Occipital lobe (tissue), 2 donors: ENCODE results near the gene TMEM54. TPM values are rescaled to one million over a fixed set of nuclear protein-coding genes. Genes with fewer than 3 reads are reported as not detected.
"Not testable (repeated sequence)": the region's sequence is repeated elsewhere in the genome, so short reads cannot be mapped to it uniquely, and the experiment has no call there.

Experiments
- DNase-seq: peaks from one replicate; lab custom pipeline; 2025; lab: John Stamatoyannopoulos, UW
- total RNA-seq: library from RNA; depleted of rRNA; stranded (reverse); fragments of >200 nt; gene quantifications from one replicate; pipeline ENCODE4 v1.2.3, GENCODE V29; 2014

The TMEM54 gene
- total RNA-seq, 1 donor from 2014 or later: 5.3 TPM

DNA sequence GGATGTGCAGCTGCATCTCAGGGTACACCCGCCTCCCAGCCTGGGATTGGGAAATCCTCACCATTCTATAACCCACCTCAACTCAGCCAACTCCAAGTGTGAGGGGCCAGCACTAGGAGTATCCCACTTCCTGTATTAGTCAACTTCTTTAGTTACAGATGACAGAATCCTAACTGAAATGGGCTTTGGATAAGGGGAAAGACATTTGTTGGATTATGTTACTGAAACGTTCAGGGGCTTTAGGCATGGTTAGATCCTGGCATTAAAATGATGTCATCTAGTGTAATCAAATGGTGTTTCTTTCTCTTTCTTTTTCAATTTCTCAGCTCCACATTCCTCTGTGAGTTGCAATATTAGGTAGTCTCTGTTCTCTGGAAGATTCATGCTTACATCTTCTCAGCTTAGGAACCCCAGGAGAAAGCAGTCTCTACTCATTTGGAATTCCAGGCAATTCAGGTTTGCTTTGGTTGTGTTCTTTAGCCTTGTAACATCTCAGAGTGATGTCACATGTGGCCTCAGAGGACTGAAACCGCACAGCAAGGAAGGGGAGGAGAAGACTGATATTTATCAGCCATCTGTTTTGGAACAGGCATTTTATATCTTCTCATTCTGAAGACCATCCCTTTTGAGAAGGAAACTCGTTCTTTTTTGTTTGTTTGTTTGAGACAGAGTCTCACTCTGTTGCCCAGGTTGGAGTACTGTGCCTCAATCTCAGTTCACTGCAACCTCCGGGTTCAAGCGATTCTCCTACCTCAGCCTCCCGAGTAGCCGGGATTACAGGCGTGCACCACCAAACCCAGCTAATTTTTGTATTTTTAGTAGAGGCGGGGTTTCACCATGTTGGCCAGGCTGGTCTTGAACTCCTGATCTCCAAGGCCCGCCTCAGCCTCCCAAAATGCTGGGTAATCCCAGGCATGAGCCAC lies 18.9 kb upstream of the TMEM54 start:
- DNase-seq: no peak

GRCh38 chr1:32918179-32918578 lies 17.0 kb upstream of the TMEM54 start:
- no peak for DNase-seq

DNA sequence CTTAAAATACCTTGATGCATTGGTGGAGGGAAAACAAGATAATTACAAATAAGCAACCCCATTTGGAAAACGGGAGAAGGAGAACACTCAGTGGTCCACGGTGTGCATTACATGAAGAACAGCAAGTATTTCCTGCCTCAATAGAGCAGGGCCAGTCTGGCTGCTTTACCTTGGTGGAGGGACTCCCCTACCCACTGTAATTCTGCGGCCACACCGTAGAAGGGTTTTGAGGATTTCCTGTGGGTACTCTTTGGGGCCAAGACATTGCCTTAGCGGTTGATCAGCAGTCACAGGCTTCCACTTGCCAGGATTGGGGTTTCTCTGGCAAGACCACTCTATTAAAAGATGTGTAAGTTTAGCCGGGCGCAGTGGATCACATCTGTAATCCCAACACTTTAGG lies 16.3 kb upstream of the TMEM54 start:
- no peak for DNase-seq

GRCh38 chr1:32915766-32916706 lies 14.8 kb upstream of the TMEM54 start:
- no peak for DNase-seq

DNA sequence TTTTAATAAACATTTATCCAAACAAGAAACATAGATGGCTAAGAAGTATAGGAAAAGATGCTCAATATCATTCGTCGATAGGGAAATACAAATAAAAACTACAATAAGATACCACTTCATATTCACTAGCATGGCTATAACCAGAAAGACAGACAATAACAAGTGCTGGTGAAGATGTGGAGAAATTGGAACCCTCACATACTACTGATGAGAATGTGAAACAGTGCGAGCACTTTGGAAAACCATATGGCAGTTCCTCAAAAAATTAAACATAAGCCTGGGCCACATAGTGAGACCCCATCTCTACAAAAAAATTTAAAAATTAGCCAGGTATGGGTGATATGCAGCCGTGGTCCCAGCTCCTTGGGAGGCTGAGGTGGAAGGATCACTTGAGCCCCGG lies 9.1 kb upstream of the TMEM54 start:
- DNase-seq: no peak

DNA sequence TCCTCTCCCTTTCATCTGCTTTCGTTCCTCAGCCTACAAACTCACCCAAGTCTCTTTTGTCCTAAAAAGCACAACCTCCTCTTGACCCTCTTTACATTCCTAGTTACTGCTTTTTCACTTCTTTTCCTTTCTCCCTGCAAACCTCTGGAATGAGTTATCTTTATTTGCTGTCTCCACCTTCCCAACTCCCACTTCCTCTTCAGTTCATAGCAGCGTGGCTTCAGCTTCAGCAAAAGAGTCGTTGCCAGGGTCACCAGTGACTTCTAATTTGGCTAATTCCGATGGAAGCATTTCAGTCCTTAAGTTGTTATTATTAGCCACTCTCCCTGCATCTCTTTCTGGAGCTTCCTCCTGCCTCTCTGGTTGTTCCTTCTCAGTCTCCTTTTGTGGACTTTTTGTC lies 6.2 kb upstream of the TMEM54 start:
- no peak for DNase-seq

DNA sequence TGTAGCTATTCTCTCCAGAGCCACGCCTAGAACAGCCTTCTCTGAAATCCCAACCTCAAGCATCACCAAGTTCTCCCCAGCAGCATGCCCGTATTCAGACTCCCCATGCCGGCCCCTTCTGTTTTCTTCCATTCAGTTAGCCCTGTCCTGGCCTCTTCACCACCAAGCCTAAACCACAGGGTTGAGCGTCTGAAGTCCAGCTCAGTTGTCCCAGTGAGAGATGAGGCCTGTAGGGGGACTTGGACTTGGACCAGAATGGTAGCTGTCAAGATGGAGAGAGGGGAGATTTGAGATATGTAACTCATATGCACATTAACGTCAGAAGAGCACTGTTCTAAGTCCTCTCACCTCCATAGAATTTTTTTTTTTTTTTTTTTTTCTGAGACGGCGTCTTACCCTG lies 5.5 kb upstream of the TMEM54 start:
- DNase-seq: no peak

DNA sequence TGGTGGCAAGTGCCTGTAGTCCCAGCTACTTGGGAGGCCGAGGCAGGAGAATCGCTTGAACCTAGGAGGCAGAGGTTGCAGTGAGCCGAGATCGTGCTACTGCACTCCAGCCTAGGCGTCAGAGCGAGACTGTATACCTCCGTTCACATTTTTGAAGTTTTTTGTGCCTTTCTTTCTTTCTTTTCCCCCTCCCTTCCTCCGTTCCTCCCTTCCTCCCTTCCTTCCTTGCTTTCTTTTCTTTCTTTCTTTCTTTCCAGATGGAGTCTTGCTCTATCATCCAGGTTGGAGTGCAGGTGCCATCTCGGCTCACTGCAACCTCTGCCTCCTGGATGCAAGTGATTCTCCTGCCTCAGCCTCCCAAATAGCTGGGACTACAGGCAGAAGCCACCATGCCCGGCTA lies 4.4 kb upstream of the TMEM54 start:
- DNase-seq: not testable (repeated sequence)

GRCh38 chr1:32904797-32905196 lies 3.6 kb upstream of the TMEM54 start:
- no peak for DNase-seq

DNA sequence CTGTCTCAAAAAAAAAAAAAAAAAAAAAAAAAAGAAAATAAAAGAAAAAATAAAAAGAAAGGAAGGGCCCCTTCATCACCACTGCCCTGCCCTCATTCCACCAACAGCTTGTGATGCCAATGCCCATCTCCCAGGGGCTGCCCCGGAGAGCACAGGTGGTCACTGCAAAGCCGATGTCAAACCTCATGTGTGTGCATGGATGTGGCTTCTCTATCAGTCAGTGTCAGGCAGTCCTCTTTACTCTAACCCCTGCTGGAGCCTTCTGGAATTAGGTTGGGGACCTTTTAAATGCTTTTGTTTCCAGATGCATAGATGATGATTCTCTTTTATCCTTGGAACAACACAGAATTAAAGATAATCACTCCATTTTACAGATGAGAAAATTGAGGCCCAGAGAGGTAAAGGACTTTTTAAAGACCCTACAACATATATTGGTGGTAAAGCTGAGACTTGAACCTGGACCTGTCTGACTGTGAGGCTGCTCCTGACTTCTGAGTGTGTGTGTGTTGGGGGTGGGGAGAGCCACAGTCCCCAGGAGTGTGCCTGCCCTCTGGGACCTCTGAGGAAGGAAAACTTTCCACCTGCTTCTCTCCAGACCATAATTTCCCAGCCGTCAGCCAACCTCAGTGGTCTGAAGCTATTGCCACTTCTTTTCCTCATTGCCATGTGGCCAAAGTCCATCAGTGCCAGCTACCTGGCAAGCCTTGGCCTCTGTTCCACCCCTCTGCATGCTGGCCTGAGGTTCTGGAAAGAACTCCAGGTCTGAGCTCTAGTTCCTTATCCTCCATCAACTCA lies 3.0 kb upstream of the TMEM54 start:
- no peak for DNase-seq

- DNase-seq: no peak
These were observed 1.3 kb upstream of the TMEM54 start for GRCh38 chr1:32902535-32902920.

- no peak for DNase-seq
These were observed 790 bp upstream of the TMEM54 start for GRCh38 chr1:32901823-32902534.

DNA sequence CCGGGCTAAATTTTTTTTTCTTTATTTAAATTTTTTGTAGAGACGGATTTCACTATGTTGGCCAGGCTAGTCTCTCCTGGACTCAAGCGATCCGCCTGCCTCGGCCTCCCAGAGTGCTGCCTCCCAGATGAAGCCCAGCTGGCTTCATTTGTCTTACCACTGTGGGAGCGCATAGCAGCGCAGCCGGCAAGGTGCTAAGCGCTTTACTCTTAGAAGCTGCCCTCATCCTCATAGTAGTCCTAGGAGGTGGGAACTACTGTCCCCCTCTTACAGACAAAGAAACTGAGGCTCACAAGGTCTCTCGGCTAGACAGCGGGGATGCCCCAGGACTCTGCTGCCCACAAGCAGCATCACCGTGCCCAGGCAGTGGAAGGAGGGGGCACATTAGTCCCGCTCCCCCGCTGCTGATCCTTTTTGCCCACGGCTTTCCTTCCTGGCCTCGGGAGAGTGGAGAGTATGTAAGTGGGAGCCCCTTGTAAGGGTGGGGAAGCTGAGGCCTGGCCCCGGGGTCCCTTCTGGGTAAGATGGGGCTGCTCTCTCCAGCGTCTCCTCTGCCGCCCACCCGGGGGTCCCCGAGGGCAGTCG lies 726 bp downstream of the TMEM54 start:
- no peak for DNase-seq

DNA sequence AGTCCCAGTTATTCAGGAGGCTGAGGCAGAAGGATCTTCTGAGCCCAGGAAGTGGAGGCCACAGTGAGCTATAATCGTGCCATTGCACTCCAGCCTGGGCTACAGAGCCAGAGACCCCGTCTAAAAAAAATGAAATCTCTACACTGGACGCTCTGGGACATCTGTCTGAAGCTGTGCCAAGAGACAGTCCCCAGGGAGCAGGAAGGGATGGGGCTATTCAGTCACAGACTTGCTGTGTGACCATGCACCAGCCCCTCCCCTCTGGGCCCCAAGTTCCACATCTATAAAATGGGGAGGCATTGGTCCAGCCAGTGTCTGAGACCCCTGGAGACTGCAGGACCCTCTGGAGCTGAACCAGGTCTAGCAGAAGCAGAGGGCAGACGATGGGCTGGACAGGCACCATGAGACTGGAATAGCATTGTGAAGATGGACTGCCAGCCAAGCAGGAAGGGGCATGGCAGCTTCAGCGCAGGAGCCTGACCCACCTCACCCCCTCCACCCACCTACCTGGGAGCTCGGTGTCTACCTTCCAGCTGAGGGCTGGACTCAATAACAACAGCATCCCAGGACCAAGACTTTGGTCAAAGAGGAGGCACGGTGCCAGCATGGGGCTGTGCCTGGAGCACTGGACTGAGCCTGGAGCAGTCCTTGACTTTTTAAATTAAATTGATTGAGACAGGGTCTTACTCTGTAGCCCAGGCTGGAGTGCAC lies 1.4 kb downstream of the TMEM54 start:
- no peak for DNase-seq

DNA sequence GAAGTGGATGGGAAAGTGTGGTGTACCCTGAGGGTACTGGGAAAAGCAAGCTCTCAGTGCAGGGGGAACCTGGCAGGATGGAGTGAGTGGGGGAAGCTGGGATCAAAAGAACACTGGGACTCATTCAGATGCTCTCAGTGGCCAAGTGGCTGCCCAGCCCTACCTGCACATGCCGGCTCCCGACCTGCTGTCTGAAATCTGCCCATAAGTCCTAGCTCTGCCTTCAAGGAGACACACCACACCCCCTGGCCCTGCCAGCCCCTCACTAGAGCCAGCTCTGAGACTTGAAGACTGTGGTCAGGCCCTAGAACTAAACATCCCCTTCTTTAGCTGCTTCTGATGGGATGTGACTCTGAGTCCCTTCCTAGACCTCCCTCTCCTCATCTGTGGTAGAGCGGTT lies 2.2 kb downstream of the TMEM54 start:
- no peak for DNase-seq

DNA sequence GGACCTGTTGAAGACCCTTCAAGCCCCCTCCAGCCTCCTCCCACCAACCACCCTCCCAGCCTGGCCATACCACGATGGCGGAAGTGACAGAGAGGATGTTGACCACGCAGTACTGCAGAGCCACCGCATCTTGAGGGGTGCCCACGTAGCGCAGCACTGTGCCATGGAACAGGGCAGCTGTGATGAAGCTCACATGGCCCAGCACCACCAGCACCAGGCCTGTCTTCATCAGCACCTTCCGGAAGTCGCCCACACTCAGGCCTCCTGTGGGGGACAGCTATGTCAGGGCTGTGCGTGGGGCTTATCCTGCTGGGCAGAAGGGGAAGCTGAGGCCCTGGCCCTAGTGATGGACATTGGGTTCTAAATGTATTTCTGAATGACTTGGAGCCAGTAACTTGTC lies 3.1 kb downstream of the TMEM54 start:
- no peak for DNase-seq

- no peak for DNase-seq
These were observed 3.8 kb downstream of the TMEM54 start for GRCh38 chr1:32897082-32898049.

GRCh38 chr1:32896451-32896850 lies 4.7 kb downstream of the TMEM54 start:
- DNase-seq: no peak
